ENCODE results near the gene FAM110C. TPM values are rescaled to one million over a fixed set of nuclear protein-coding genes. Genes with fewer than 3 reads are reported as not detected.
"Not testable (repeated sequence)": the region's sequence is repeated elsewhere in the genome, so short reads cannot be mapped to it uniquely, and the experiment has no call there.

The FAM110C gene
- total RNA-seq, 2 experiments from 2014 or later: 0.21 to 0.22 TPM

- Mint-ChIP-seq H3K4me3 (peak overlapping the region; percentile 18), H3K36me3 (ENCODE audit: low read depth) (peaks cover 3% of the 10 kb centered on the region), H3K9me3 (peaks cover 3% of the 10 kb centered on the region), H3K27ac (peak overlapping the region; percentile 65), H3K27me3 (peaks cover 2% of the 10 kb centered on the region), H3K4me1 (peaks cover 44% of the 10 kb centered on the region)
- ChIA-PET CTCF (interaction anchor here (1.0 kb wide), 1 partner anchor 16 kb away, joined by 3 read pairs; no protein-coding TSS in a partner anchor), POLR2A (no interaction called here)
- peak; percentile 59 for DNase-seq
Measured at GRCh38 chr2:33620-34019, 12.7 kb downstream of the FAM110C start.

- H3K27ac Mint-ChIP-seq: no peak overlapping the region
- peaks cover 11% of the 10 kb centered on the region for H3K9me3 Mint-ChIP-seq
- peaks cover 57% of the 10 kb centered on the region for H3K4me1 Mint-ChIP-seq
- H3K4me3 Mint-ChIP-seq: no peak overlapping the region
- no peaks in the 10 kb centered on the region for H3K27me3 Mint-ChIP-seq
- H3K36me3 Mint-ChIP-seq (ENCODE audit: low read depth): peaks cover 7% of the 10 kb centered on the region
- no peak for DNase-seq
- ChIA-PET CTCF (no interaction called here), POLR2A (no interaction called here)
Measured at GRCh38 chr2:32068-32467, 14.2 kb downstream of the FAM110C start.

GRCh38 chr2:29253-29652 is 17.1 kb downstream of the FAM110C start:
- POLR2A ChIA-PET: no interaction called here
- DNase-seq: no peak

GRCh38 chr2:28406-28975 is 17.8 kb downstream of the FAM110C start:
- Mint-ChIP-seq H3K27ac (peak overlapping the region; percentile 52), H3K4me3 (no peak overlapping the region), H3K27me3 (no peaks in the 10 kb centered on the region), H3K4me1 (peaks cover 51% of the 10 kb centered on the region), H3K36me3 (ENCODE audit: low read depth) (peaks cover 7% of the 10 kb centered on the region), H3K9me3 (peaks cover 11% of the 10 kb centered on the region)
- ChIA-PET CTCF (interaction anchor here (0.8 to 2.2 kb wide), 2 partner anchors 13 to 16 kb away, joined by 3 to 8 read pairs; no protein-coding TSS in a partner anchor), POLR2A (no interaction called here)
- no peak for DNase-seq

More at GRCh38 chr2:29253-29652, 17.1 kb downstream of the FAM110C start:
- Mint-ChIP-seq H3K4me1 (peaks cover 52% of the 10 kb centered on the region), H3K27ac (no peak overlapping the region), H3K4me3 (no peak overlapping the region), H3K36me3 (ENCODE audit: low read depth) (peaks cover 7% of the 10 kb centered on the region), H3K27me3 (no peaks in the 10 kb centered on the region), H3K9me3 (peaks cover 11% of the 10 kb centered on the region)
- CTCF ChIA-PET: interaction anchor here (0.8 kb wide), 1 partner anchor 13 kb away, joined by 3 read pairs; no protein-coding TSS in a partner anchor

GRCh38 chr2:26891-27290 is 19.4 kb downstream of the FAM110C start:
- no peaks in the 10 kb centered on the region for H3K27me3 Mint-ChIP-seq
- H3K9me3 Mint-ChIP-seq: peaks cover 8% of the 10 kb centered on the region
- no peak overlapping the region for H3K4me3 Mint-ChIP-seq
- peaks cover 40% of the 10 kb centered on the region for H3K4me1 Mint-ChIP-seq
- peaks cover 6% of the 10 kb centered on the region for H3K36me3 Mint-ChIP-seq (ENCODE audit: low read depth)
- H3K27ac Mint-ChIP-seq: no peak overlapping the region
- DNase-seq: no peak
- POLR2A ChIA-PET: no interaction called here
- CTCF ChIA-PET: interaction anchor here (2.2 kb wide), 1 partner anchor 18 kb away, joined by 8 read pairs; no protein-coding TSS in a partner anchor

- Mint-ChIP-seq H3K27ac (no peak overlapping the region), H3K27me3 (no peaks in the 10 kb centered on the region)
- no peak for DNase-seq
Measured at GRCh38 chr2:25543-25942, 20.8 kb downstream of the FAM110C start.

GRCh38 chr2:24591-24990 is 21.7 kb downstream of the FAM110C start:
- H3K27me3 Mint-ChIP-seq; H3K36me3 Mint-ChIP-seq (ENCODE audit: low read depth); DNase-seq; H3K9me3 Mint-ChIP-seq; POLR2A ChIA-PET; H3K4me3 Mint-ChIP-seq: not testable (repeated sequence)
- CTCF ChIA-PET: interaction anchor here (2.4 kb wide), 1 partner anchor 12 kb away, joined by 8 read pairs; no protein-coding TSS in a partner anchor
- H3K4me1 Mint-ChIP-seq: peaks cover 39% of the 10 kb centered on the region
- peak overlapping the region; percentile 90 for H3K27ac Mint-ChIP-seq

More at GRCh38 chr2:25543-25942, 20.8 kb downstream of the FAM110C start:
- Mint-ChIP-seq H3K4me3 (no peak overlapping the region), H3K9me3 (peaks cover 8% of the 10 kb centered on the region), H3K4me1 (peaks cover 39% of the 10 kb centered on the region), H3K36me3 (ENCODE audit: low read depth) (peaks cover 6% of the 10 kb centered on the region)
- ChIA-PET POLR2A (no interaction called here), CTCF (no interaction called here)

GRCh38 chr2:24107-24506 is 22.2 kb downstream of the FAM110C start:
- DNase-seq: peak; percentile 17
- Mint-ChIP-seq H3K9me3 (peaks cover 8% of the 10 kb centered on the region), H3K4me3 (no peak overlapping the region), H3K4me1 (peaks cover 36% of the 10 kb centered on the region), H3K27me3 (no peaks in the 10 kb centered on the region), H3K27ac (peak overlapping the region; percentile 90), H3K36me3 (ENCODE audit: low read depth) (peaks cover 6% of the 10 kb centered on the region)
- ChIA-PET POLR2A (no interaction called here), CTCF (interaction anchor here (1.3 to 2.4 kb wide), 2 partner anchors 12 to 13 kb away, joined by 3 to 8 read pairs; no protein-coding TSS in a partner anchor)

- no peaks in the 10 kb centered on the region for H3K27me3 Mint-ChIP-seq
- H3K4me1 Mint-ChIP-seq: peaks cover 28% of the 10 kb centered on the region
- DNase-seq: no peak
- CTCF ChIA-PET: interaction anchor here (0.7 to 2.4 kb wide), 3 partner anchors 11 to 738 kb away, joined by 3 to 8 read pairs (median 6); no protein-coding TSS in a partner anchor
- POLR2A ChIA-PET: no interaction called here
- H3K27ac Mint-ChIP-seq: no peak overlapping the region
- H3K4me3 Mint-ChIP-seq: no peak overlapping the region
- H3K9me3 Mint-ChIP-seq: peaks cover 6% of the 10 kb centered on the region
- H3K36me3 Mint-ChIP-seq (ENCODE audit: low read depth): peaks cover 6% of the 10 kb centered on the region
Measured at GRCh38 chr2:23283-23682, 23.0 kb downstream of the FAM110C start.

GRCh38 chr2:22244-22643 is 24.1 kb downstream of the FAM110C start:
- H3K4me1 Mint-ChIP-seq: peaks cover 19% of the 10 kb centered on the region
- H3K9me3 Mint-ChIP-seq; H3K27me3 Mint-ChIP-seq; DNase-seq; H3K36me3 Mint-ChIP-seq (ENCODE audit: low read depth); H3K4me3 Mint-ChIP-seq; H3K27ac Mint-ChIP-seq; POLR2A ChIA-PET: not testable (repeated sequence)
- CTCF ChIA-PET: interaction anchor here (0.7 to 2.0 kb wide), 3 partner anchors 10 to 118 kb away, joined by 3 to 6 read pairs (median 4); no protein-coding TSS in a partner anchor

GRCh38 chr2:20259-20658 is 26.0 kb downstream of the FAM110C start:
- H3K27me3 Mint-ChIP-seq; H3K36me3 Mint-ChIP-seq (ENCODE audit: low read depth); H3K9me3 Mint-ChIP-seq; DNase-seq; H3K27ac Mint-ChIP-seq; H3K4me3 Mint-ChIP-seq; POLR2A ChIA-PET: not testable (repeated sequence)
- peaks cover 16% of the 10 kb centered on the region for H3K4me1 Mint-ChIP-seq
- CTCF ChIA-PET: interaction anchor here (1.0 to 1.1 kb wide), 2 partner anchors 9 to 15 kb away, joined by 3 to 4 read pairs; no protein-coding TSS in a partner anchor

- Mint-ChIP-seq H3K27me3 (peaks cover 6% of the 10 kb centered on the region), H3K9me3 (no peaks in the 10 kb centered on the region), H3K4me3 (no peak overlapping the region), H3K4me1 (peaks cover 11% of the 10 kb centered on the region), H3K36me3 (ENCODE audit: low read depth) (peaks cover 3% of the 10 kb centered on the region), H3K27ac (no peak overlapping the region)
- ChIA-PET CTCF (interaction anchor here (0.7 to 1.1 kb wide), 3 partner anchors 8 to 62 kb away, joined by 3 to 4 read pairs (median 3); no protein-coding TSS in a partner anchor), POLR2A (no interaction called here)
- DNase-seq: no peak
Measured at GRCh38 chr2:19505-19904, 26.8 kb downstream of the FAM110C start.

- Mint-ChIP-seq H3K4me1 (peaks cover 2% of the 10 kb centered on the region), H3K4me3 (no peak overlapping the region), H3K36me3 (ENCODE audit: low read depth) (peaks cover 3% of the 10 kb centered on the region), H3K27me3 (peaks cover 12% of the 10 kb centered on the region), H3K9me3 (no peaks in the 10 kb centered on the region), H3K27ac (no peak overlapping the region)
- POLR2A ChIA-PET: no interaction called here
- no peak for DNase-seq
- CTCF ChIA-PET: interaction anchor here (0.7 to 1.4 kb wide), 2 partner anchors 15 to 62 kb away, joined by 3 read pairs; no protein-coding TSS in a partner anchor
Measured at GRCh38 chr2:18402-19271, 27.7 kb downstream of the FAM110C start.

Measured in activated CD4-positive, alpha-beta T cell treated with anti-CD3 and anti-CD28 coated beads, Interleukin-2, amount 10 ng/mL, durations not matched to agents 7 days and 5 days (primary cell).